ENCODE results near the gene SNRNP70. TPM values are rescaled to one million over a fixed set of nuclear protein-coding genes. Genes with fewer than 3 reads are reported as not detected.
A peak's percentile ranks its signal among the peaks of the same experiment; 100 is the strongest.

Gene SNRNP70
- total and polyA plus RNA-seq, 2 donors (not counting 1 experiment from before 2014, with no cell fraction given), result 72.2 to 142 TPM

GRCh38 chr19:49150106-49150943 is 65.1 kb downstream of the SNRNP70 start:
- peak overlapping the region; percentile 26 for H3K27ac ChIP-seq (ENCODE audit: insufficient read depth, low read length)

GRCh38 chr19:49150944-49151243 is 65.6 kb downstream of the SNRNP70 start:
- Histone ChIP-seq H3K79me2 (ENCODE audit: control insufficient read depth, insufficient read depth, low read length) (no peaks in the 10 kb centered on the region), H3K9ac (ENCODE audit: insufficient read depth, low read length) (no peak overlapping the region), H3K36me3 (ENCODE audit: control insufficient read depth, insufficient read depth, low read length) (no peaks in the 10 kb centered on the region), H2AFZ (ENCODE audit: low read length) (no peak overlapping the region), H3K27ac (ENCODE audit: insufficient read depth, low read length) (no peak overlapping the region), H3K27me3 (ENCODE audit: control insufficient read depth, insufficient read depth, low read length) (peaks cover 4% of the 10 kb centered on the region), H3K9me3 (ENCODE audit: control insufficient read depth, insufficient read depth, low read depth, low read length) (no peaks in the 10 kb centered on the region), H3K4me1 (ENCODE audit: control insufficient read depth, extremely low read depth, insufficient read depth, low read length) (peaks cover 4% of the 10 kb centered on the region), H3K4me3 (replicated peaks in 1 of 4; ENCODE audit: control extremely low read depth in 1 of 4, insufficient read depth in 1 of 4, low read depth in 3 of 4, low read length in 4 of 4) (peak overlapping the region; percentile 66 to 80 (median 71)), H4K20me1 (ENCODE audit: control insufficient read depth, extremely low read depth, insufficient read depth, low read length) (no peaks in the 10 kb centered on the region), H3K4me2 (ENCODE audit: extremely low read depth, insufficient read depth, low read length) (no peak overlapping the region)
- no peak for DNase-seq (ENCODE audit: low read depth in 2 of 2)
- TF ChIP-seq CTCF (conservative IDR thresholded peaks at IDR 0.05 in 1 of 2, IDR thresholded peaks at IDR 0.05 in 1 of 2; ENCODE audit: low read depth in 1 of 2, low read length in 2 of 2), result no peak
- no peak for TF ChIP-seq EZH2 (IDR thresholded peaks at IDR 0.05; ENCODE audit: low read length, missing control alignments)

More at GRCh38 chr19:49150106-49150943, 65.1 kb downstream of the SNRNP70 start:
- no peak for TF ChIP-seq EZH2 (IDR thresholded peaks at IDR 0.05; ENCODE audit: low read length, missing control alignments)
- TF ChIP-seq CTCF (conservative IDR thresholded peaks at IDR 0.05 in 1 of 2, IDR thresholded peaks at IDR 0.05 in 1 of 2; ENCODE audit: low read depth in 1 of 2, low read length in 2 of 2), result no peak
- peak overlapping the region; percentile 92 for H3K4me2 ChIP-seq (ENCODE audit: extremely low read depth, insufficient read depth, low read length)
- H3K9me3 ChIP-seq (ENCODE audit: control insufficient read depth, insufficient read depth, low read depth, low read length), result no peaks in the 10 kb centered on the region
- peaks cover 8% of the 10 kb centered on the region for H3K4me1 ChIP-seq (ENCODE audit: control insufficient read depth, extremely low read depth, insufficient read depth, low read length)
- no peaks in the 10 kb centered on the region for H3K79me2 ChIP-seq (ENCODE audit: control insufficient read depth, insufficient read depth, low read length)
- peak overlapping the region; percentile 89 for H2AFZ ChIP-seq (ENCODE audit: low read length)
- no peaks in the 10 kb centered on the region for H3K36me3 ChIP-seq (ENCODE audit: control insufficient read depth, insufficient read depth, low read length)
- peak overlapping the region; percentile 66 to 80 (median 71) for H3K4me3 ChIP-seq (replicated peaks in 1 of 4; ENCODE audit: control extremely low read depth in 1 of 4, insufficient read depth in 1 of 4, low read depth in 3 of 4, low read length in 4 of 4)
- peaks cover 4% of the 10 kb centered on the region for H3K27me3 ChIP-seq (ENCODE audit: control insufficient read depth, insufficient read depth, low read length)
- DNase-seq (ENCODE audit: low read depth in 2 of 2), result peak; percentile 75 to 78
- no peaks in the 10 kb centered on the region for H4K20me1 ChIP-seq (ENCODE audit: control insufficient read depth, extremely low read depth, insufficient read depth, low read length)
- peak overlapping the region; percentile 63 for H3K9ac ChIP-seq (ENCODE audit: insufficient read depth, low read length)

GRCh38 chr19:49151267-49152118 is 66.2 kb downstream of the SNRNP70 start:
- no peak for TF ChIP-seq CTCF (conservative IDR thresholded peaks at IDR 0.05 in 1 of 2, IDR thresholded peaks at IDR 0.05 in 1 of 2; ENCODE audit: low read depth in 1 of 2, low read length in 2 of 2)
- no peak for TF ChIP-seq EZH2 (IDR thresholded peaks at IDR 0.05; ENCODE audit: low read length, missing control alignments)
- Histone ChIP-seq H3K27ac (ENCODE audit: insufficient read depth, low read length) (no peak overlapping the region), H3K9me3 (ENCODE audit: control insufficient read depth, insufficient read depth, low read depth, low read length) (no peaks in the 10 kb centered on the region), H3K27me3 (ENCODE audit: control insufficient read depth, insufficient read depth, low read length) (peaks cover 4% of the 10 kb centered on the region), H3K36me3 (ENCODE audit: control insufficient read depth, insufficient read depth, low read length) (no peaks in the 10 kb centered on the region), H3K4me3 (replicated peaks in 1 of 4; ENCODE audit: control extremely low read depth in 1 of 4, insufficient read depth in 1 of 4, low read depth in 3 of 4, low read length in 4 of 4) (peak overlapping the region in 1 of 4 experiments; percentile 80), H3K79me2 (ENCODE audit: control insufficient read depth, insufficient read depth, low read length) (no peaks in the 10 kb centered on the region), H2AFZ (ENCODE audit: low read length) (no peak overlapping the region), H4K20me1 (ENCODE audit: control insufficient read depth, extremely low read depth, insufficient read depth, low read length) (no peaks in the 10 kb centered on the region), H3K4me1 (ENCODE audit: control insufficient read depth, extremely low read depth, insufficient read depth, low read length) (peaks cover 4% of the 10 kb centered on the region), H3K4me2 (ENCODE audit: extremely low read depth, insufficient read depth, low read length) (no peak overlapping the region), H3K9ac (ENCODE audit: insufficient read depth, low read length) (no peak overlapping the region)
- peak; percentile 28 to 30 for DNase-seq (ENCODE audit: low read depth in 2 of 2)
